Lower leg skin (tissue), 3 donors: Measurements from ENCODE around the gene ZNF362.

Experiments used
- POLR2A ChIP-seq, 2 donors: fragments of 450-650 bp; IDR thresholded peaks; one replicate each; pipeline ENCODE4 v1.6.1; 2016 to 2017; ENCODE audit warnings: antibody characterized with exemption in 2 of 2, mild to moderate bottlenecking in 1 of 2, moderate library complexity in 1 of 2
- TF ChIP-seq, protein P1 (sequence below), 3 donors: fragments of 450-650 bp; IDR thresholded peaks; one replicate each; pipeline ENCODE4 v1.5.1; 2016; ENCODE audit warnings: antibody characterized with exemption in 3 of 3, mild to moderate bottlenecking in 3 of 3, moderate library complexity in 2 of 3

- no peak for TF ChIP-seq POLR2A (IDR thresholded peaks at IDR 0.05)
- TF ChIP-seq, protein P1, sequence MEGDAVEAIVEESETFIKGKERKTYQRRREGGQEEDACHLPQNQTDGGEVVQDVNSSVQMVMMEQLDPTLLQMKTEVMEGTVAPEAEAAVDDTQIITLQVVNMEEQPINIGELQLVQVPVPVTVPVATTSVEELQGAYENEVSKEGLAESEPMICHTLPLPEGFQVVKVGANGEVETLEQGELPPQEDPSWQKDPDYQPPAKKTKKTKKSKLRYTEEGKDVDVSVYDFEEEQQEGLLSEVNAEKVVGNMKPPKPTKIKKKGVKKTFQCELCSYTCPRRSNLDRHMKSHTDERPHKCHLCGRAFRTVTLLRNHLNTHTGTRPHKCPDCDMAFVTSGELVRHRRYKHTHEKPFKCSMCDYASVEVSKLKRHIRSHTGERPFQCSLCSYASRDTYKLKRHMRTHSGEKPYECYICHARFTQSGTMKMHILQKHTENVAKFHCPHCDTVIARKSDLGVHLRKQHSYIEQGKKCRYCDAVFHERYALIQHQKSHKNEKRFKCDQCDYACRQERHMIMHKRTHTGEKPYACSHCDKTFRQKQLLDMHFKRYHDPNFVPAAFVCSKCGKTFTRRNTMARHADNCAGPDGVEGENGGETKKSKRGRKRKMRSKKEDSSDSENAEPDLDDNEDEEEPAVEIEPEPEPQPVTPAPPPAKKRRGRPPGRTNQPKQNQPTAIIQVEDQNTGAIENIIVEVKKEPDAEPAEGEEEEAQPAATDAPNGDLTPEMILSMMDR (IDR thresholded peaks at IDR 0.05): no peak
Measured at GRCh38 chr1:33330361-33330890, 74.1 kb downstream of the ZNF362 start.
